Stimulated activated CD8-positive, alpha-beta memory T cell treated with anti-CD3 and anti-CD28 coated beads, Interleukin-12 subunit alpha, Interleukin-12 subunit beta, amount 100 ng/mL, for 1 hour (primary cell): ENCODE measurements around the gene PPHLN1.

Experiments
- DNase-seq: peaks from one replicate; pipeline ENCODE4 v3.0.0-alpha.2; 2020; ENCODE audit warnings: low read depth

The PPHLN1 gene, protein sequence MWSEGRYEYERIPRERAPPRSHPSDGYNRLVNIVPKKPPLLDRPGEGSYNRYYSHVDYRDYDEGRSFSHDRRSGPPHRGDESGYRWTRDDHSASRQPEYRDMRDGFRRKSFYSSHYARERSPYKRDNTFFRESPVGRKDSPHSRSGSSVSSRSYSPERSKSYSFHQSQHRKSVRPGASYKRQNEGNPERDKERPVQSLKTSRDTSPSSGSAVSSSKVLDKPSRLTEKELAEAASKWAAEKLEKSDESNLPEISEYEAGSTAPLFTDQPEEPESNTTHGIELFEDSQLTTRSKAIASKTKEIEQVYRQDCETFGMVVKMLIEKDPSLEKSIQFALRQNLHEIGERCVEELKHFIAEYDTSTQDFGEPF

DNA sequence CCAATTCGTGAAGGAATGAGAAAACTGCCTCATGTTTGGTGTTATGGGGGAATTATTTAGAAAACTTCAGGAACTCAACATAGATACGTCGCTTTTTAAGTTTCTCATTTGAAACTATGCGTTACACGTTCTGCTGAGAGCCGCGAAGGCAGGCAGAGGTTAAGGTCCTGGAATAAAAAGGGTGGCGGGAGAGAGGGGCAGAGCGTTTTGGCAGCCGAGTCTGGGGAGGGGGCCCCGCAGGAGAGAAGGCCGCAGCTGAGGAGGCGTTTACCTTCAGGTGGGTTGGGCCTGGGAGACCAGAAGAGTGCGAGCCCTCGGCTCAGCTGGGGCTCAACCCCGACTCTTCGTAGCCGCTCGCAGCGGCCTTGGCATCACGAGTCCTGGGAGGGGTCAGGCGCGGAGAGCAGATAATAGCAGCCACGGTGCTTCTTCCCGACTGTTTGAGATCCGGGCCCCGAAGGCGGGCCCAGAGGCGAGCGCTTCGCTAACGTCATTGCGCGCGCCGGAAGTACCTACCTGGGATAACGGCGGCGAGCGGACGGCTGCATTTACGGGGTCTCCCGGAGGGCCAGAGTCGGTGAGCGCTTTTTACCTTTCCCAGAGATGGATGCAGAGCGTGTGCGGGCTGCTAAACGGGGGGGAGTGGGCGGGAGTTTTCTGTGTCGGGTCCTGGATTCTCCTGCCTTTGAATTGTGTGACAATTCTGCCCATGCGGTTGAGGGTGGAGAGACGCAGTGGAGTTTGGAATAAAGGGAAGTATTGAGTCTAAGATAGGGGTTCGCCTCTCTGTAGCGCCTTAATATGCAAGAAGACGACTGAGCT, at the start of gene PPHLN1, which contains the start of gene ZCRB1:
Gene PPHLN1, plus strand, starts transcription at position 515 of the 822 bp plus-strand sequence. CDS start 9,736 bp downstream, outside the sequence.
Gene ZCRB1, minus strand, starts transcription at position 442 of the 822 bp plus-strand sequence. CDS start 1,992 bp downstream, outside the sequence.
- peak; percentile 60 for DNase-seq

DNA sequence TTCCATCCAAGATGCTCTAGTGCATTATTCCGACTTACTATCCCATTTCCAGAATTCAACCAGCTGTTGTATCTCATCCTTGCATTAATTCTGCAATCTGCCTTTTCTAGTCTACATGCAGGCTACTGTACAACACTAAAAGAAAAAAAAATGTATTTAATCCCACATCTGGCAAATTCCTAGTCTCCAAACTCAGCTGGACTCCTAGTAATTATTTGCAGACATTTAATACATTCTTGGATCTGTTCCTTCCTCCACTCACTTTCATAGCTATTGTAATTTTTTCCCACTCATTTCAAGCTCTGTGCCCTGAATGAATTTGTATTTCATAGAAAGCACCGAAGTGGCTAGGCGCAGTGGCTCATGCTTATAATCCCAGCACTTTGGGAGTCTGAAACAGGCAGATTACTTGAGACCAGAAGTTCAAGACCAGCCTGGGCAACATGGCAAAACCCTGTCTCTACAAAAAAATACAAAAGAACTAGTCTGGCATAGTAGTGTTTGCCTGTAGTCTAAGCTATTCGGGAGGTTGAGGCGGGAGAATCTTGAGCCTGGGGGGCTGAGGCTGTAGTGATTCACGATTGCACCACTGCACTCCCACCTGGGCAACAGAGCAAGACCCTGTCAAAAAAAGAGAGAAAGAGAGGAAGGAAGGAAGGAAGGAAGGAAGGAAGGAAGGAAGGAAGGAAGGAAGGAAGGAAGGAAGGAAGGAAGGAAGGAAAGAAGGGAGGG, 48.4 kb upstream of the PPHLN1 start:
- DNase-seq = no peak

DNA sequence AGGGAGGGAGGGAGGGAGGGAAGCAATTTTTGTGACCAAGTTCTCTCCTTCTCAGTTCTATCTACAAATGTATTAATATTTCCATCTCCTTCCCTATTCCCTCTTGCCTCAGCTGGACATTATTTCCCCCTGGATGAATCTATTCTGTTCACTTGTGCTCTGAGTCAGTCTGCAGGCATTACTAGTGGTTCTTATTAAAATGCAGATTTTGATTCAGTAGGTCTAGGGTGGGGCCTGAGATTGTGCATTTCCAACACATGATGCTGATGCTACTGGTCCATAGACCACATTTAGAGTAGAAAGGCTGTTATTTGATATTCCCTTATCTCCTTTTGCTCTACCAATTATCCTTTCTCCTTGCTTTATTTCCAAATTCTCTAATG, 47.8 kb upstream of the PPHLN1 start:
- no peak for DNase-seq

DNA sequence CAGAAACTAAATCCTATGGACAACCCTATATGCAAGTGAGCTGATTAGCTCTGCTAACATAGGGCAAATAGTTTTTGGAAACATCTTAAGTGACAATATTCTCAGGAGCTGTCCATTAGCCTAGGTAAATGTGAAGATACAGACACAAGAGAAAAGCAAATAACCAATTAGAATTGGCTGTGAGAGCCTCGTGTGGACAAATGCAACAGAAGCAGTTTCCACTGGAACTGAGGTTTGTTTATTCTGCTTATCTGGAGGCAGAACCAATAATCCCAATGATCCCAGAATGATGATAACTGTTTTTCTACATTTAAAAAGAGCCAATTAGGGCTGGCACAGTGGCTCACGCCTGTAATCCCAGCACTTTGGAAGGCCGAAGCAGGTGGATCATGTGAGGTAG, 44.7 kb upstream of the PPHLN1 start:
- DNase-seq = no peak

DNA sequence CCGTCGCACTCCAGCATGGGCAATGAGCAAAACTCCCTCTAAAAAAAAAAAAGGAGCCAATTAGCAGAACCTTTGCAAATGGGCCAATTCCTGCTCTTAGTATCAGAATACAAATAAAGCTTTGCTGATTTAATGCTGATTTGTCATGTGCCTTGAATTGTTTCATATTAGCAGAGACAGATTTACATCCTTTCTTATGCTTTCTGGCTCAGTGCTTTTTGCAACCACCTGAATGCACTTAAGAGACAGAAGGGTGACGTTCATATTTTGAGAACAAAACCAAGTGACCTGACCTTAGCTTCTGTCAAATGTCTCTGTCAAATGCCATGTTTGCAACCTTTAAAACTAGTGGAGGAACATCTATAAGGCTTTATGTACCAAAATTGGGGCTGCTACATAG, 44.1 kb upstream of the PPHLN1 start:
- DNase-seq = no peak

DNA sequence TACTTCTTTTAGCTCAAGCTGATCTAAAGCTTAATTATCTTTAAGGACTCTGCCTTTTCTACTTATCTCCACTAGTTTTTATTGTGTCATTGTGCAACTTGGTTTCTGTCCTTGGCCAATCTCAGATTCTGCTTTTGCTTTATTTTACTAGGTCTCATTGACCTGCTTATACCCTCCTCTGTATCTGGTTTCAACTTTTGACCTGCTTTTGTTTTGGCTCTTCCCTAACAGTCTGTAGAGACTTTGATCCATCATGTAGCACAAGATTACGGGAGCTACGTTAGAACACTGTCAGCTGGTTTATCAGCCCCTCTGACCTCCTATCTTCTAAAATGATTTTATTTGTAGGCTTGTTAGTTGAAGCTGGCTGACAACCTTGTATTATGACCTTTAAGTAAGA, 43.7 kb upstream of the PPHLN1 start:
- DNase-seq = no peak

DNA sequence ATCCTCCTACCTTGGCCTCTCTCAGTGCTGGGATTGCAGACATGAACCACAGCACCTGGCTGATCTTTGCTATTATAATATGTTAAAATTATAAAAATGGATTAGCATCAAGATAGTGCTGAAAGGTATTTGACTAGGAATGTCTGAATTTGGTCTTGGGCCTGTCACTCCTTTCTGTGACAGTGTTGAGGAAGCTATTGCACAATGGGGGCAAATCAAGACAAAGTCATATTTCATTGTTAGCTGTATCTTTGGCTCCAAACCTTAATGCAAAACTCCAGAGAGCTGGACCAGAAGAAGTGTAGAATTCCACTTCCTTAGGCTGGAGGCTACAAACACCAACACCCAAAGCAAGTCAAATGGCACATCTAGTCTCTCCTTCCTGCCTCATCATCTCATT, 42.2 kb upstream of the PPHLN1 start:
- DNase-seq = no peak

DNA sequence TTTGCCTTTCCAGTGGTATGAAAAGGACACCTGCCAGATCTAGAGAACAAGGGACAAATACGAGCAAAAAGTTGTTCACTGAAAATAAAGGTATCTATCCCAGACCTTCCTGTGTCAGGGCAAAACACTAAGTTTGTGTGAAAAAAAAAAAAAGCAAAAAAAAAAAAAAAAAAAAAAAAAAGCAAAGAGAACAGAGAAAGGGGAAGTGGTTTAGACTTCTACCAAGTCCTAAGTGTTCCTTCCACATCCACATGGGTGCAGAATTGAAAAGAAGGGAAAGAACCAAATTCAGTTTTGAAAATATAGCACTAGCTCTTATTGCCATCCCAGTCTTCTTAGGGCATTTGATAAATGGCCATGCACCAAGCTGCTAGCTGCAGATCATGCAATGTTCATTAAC, 41.8 kb upstream of the PPHLN1 start:
- DNase-seq = no peak

DNA sequence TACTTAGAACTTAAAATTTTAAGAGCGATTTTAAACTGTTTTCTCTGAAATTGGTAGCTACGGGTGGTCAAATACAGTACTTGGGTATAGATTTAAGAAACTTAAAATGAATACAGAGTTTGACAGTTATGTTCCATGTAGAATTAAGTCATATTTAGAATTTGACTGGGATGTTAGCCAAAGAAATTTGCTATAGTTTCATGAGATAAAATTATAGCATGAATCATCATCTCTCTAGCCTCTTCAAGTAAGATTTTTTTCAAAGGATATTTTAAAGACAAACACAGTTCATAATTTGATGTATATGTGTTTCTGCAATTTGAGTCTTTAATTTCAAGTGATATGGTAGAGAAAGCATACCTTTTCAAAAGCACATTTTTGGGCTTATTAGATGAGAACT, 41.1 kb upstream of the PPHLN1 start:
- DNase-seq = no peak

DNA sequence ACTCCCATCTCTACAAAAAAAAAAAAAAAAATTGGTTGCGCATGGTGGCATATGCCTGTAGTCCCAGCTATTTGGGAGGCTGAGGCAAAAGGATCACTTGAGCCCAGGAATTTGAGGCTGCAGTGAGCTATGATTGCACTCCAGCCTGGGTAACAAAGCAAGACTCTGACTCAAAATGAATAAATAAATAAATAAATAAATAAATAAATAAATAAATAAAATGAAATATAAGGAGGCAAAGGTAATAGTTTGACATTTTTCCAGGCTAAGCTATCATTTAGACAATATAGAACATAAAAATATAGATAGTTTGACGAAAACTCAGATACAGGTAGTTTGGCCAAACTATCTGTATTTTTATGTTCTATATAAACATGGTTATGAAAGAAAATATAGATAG, 40.5 kb upstream of the PPHLN1 start:
- no peak for DNase-seq

DNA sequence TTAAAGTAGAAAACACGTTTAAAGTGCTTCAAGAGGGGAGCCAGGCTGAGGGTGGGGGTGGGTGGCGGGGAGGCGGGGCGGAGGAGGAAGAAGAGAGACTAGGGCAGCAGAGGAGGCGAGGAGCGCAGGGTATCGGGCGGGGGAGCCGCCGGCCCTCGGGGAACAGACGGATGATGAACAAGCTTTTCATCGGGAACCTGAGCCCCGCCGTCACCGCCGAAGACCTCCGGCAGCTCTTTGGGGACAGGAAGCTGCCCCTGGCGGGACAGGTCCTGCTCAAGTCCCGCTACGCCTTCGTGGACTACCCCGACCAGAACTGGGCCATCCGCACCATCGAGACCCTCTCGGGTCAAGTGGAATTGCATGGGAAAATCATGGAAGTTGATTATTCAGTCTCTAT, 39.2 kb upstream of the PPHLN1 start:
- no peak for DNase-seq

DNA sequence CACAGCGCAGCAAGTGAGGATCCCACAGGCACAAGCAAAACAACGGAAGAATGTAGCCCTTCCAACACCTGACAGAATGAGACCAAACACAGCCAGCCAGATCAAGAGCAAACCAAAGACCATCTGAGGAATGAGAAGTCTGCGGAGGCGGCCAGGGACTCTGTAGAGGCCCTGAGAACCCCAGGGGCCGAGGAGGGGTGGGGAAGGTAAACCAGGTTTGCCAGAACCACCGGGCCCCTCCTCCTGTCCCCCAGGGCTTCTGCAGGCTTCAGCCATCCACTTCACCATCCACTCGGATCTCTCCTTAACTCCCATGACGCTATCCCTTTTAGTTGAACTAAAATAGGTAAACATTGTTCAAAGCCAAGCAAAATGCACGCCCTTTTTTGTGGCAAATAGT, 37.4 kb upstream of the PPHLN1 start:
- DNase-seq = no peak

DNA sequence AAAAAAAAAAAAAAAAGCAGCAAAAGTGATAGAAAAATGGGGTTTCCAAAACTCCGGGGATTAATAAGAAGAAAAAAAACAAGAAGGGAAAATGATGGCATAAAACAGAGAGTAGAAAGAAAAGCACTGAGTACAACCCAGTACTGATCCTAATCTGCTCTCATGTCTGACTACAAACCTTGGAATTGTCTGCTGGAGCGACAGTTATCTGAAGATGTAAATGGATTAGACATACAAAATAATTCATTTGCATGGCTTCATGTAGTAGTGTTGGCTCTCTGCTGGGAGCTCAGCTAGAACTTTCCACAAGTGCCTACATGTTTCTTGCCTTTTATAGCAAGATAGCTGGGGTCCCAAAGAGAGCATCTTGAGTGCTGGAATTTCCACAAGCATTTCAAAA, 34.3 kb upstream of the PPHLN1 start:
- no peak for DNase-seq

DNA sequence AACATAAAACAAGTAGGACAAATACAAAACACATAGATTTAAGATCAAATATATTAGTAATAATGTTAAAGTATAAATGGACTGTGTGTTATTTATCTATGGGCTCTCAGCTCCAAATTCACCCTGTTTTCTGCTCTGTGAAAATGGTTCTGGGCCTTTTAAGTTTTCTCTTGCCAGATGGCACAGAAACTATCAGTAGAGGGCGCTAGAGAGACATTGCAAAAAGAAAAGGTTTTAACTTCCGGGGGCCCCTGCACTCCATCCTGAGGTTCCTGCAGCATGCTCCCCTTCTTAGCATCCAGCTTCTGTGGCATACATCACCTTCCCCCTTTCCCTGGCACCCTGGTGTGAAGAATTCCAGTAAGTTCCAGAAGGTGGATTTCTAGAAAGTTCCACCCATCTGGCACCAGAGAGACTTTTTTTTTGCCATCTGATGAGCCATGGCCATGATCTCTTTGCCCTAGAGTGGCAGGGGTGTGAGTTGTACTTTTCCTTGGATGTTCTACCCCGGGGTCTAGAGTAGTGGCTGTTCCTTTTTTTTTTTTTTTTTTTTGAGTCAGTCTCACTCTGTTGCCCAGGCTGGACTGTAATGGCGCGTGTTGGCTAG, 29.4 kb upstream of the PPHLN1 start:
- no peak for DNase-seq

DNA sequence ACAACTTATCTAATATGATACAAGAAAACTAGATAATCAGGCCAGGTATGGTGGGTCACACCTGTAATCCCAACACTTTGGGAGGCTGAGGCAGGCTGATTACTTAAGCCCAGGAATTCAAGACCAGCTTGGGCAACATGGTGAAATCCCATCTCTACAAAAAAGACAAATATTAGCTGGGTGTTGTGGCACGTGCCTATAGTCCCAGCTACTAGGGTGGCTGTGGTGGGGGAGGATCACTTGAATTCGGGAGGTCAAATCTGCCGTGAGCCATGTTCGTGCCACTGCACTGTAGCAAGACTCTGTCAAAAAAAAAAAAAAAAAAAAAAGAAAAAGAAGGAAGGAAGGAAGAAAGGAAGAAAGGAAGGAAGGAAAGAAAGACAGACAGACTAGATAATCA, 27.1 kb upstream of the PPHLN1 start:
- DNase-seq = no peak

DNA sequence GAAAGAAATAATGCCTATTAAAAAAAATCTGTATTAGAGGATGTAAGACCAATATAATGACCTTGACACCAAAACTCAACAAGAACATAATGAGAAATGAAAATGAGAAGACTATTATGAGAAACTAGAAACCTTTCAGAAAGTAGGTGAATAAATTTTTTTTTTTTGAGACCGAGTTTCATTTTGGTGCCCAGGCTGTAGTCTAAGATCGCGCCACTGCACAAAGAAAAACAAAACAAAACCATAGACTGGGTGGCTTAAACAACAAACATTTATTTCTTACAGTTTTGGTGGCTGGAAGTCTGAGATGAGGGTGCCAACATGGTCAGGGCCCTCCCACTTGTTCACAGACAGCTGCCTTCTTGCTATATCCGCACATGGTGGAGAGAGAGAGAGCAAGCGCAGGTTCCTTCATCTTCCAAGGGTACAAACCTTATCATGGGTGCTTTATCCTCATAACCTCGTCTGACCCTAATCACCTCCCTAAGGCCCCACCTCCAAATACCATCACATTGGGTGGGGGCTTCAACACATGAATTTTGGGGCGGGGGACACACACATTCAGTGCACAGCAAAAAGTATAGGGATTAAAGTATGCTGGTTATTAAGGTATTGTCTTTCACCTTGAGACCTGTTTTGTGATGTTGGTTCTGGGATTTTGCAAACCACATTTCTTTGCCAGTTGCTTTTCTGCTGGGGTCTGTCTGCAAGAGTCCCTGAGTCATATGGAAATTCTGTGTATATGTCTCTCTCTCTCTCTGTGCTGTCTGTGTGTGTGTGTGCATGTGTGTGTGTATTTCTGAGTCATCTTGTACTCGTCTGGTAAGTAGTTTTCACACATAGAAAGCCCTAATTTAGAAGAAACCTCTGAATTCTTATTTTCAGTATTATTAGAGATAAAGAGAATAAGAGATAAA, 26.3 kb upstream of the PPHLN1 start:
- no peak for DNase-seq

DNA sequence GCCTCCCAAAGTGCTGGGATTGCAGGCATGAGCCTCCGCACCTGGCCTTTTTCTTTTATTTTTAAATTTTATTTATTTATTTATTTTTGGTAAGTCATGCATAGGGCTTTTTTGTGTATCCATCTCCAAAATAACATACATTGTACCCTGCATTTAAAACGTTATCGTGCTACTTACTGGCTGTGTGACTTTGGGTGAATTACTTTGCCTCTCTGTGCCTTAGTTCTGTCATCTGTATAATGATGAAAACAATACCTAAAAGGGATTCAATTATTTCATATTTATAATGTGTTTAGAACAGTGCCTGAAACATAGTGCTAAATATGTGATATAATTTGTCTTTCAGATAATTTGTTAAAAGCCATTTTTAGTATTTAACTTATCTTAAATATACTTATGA, 19.7 kb upstream of the PPHLN1 start:
- no peak for DNase-seq

DNA sequence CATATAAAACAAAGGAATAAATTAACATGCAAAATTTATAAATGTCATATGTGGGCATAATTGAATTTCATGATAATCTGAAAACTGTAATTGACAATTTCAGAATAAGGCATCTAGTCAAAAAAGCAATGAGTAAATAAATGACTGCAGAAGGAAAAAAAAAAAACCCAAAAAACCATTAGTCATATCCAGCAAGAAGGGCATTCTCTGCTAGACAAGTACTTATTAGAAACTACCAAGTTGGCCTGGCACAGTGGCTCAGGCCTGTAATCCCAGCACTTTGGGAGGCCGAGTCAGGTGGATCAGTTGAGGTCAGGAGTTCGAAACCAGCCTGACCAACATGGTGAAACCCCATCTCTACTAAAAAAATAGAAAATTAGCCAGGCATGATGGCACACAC, 17.6 kb upstream of the PPHLN1 start:
- DNase-seq = no peak

DNA sequence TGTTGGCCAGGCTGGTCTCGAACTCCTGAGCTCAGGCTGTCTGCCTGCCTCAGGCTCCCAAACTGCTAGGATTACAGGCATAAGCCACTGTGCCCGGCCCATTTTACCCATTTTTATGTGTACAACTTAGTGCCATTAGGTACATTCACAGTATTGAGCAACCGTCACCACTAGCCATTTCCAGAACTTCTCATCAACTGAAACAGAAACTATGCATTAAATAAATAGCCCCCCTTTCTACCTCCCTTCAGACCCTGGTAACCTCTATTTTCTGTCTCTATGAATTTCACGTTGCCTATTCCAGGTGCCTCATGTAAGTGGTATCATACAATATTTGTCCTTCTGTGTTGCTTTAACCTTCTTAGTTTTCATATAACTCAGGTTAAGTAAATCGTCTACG, 16.0 kb upstream of the PPHLN1 start:
- no peak for DNase-seq

DNA sequence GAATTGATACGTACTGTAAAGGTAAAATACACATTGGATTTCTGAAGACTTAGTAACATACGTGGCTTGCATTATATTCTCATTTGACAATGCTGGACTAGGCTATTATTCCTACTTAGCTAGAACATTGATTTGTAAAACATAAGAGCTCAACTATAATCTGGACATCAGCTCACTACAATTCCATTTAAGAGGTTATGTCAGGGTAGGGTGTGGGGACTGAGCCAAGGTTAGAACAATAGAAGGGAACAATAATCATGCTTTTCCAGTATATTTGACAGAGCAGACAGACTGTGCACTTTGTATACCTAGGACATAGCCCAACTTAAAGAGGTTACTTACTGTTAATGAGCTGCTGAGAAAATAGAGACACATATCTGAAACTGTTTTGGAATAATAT, 10.9 kb upstream of the PPHLN1 start:
- no peak for DNase-seq

DNA sequence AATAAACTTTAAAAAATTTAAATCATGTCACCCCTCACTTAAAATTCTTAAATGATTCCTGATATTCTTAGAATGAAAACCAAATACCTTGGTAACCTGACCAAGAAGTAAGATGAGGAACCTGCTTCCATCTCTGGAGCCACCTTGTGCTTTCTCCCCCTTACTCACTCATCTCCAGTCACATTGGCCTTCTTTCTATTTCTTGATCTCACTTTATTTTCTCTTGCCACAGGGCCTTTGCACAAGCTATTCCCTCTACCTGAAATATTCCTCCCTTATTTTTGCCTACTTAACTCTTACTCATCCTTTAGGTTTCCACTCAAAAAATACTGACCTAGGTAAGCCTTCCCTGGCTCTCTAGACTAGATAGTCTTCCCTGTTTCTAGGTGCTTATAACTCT, 5.2 kb upstream of the PPHLN1 start:
- DNase-seq = no peak
